HT-29 (cell line): ENCODE measurements around the gene DOCK3. TPM values are rescaled to one million over a fixed set of nuclear protein-coding genes. Genes with fewer than 3 reads are reported as not detected.
"Not testable (repeated sequence)": the region's sequence is repeated elsewhere in the genome, so short reads cannot be mapped to it uniquely, and the experiment has no call there.

Experiments used
- DNase-seq: peaks from one replicate; pipeline ENCODE4 v3.0.0-alpha.2; 2015; ENCODE audit warnings: low spot score
- total RNA-seq: library from RNA; depleted of rRNA; stranded (reverse); fragments of >200 nt; shearing (Covaris generic); gene quantifications from 2 replicates; pipeline ENCODE4 v1.2.3, GENCODE V29; 2014

The DOCK3 gene
- total RNA-seq, 1 experiment from 2014 or later = 0.10 TPM

DNA sequence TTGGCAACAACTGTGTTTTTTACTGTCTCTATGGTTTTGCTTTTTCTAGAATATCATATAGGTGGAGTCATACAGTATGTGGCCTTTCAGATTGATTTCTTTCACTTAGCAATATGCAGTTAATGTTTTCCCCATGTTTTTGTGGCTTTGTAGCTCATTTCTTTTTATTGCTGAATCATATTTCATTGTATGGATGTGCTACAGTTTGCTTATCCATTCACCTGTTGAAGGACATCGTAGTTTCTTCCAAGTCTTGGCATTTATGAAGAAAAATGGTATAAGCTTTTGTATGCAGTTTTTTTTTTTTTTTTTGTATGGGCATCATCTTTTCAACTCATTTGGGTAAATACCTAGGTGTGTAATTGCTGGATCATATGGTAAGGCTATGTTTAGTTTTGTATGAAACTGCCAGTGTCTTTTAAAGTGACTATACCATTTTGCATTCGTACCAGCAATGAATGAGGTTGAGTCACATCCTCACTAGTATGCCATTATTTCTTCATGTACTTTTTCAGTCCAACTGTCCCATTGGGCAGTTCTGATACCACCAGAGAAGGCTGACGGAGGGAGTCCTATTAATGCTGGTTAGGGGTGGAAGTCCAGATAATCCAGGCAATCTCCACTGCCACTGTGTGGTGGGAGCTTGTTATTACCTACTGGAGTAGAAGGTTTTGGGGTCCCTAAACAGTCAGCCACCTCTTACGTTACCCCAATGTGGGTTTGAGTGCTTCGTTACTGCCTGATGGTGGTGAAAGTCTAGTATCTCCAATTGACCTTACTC, 210.5 kb downstream of the DOCK3 start:
- no peak for DNase-seq

DNA sequence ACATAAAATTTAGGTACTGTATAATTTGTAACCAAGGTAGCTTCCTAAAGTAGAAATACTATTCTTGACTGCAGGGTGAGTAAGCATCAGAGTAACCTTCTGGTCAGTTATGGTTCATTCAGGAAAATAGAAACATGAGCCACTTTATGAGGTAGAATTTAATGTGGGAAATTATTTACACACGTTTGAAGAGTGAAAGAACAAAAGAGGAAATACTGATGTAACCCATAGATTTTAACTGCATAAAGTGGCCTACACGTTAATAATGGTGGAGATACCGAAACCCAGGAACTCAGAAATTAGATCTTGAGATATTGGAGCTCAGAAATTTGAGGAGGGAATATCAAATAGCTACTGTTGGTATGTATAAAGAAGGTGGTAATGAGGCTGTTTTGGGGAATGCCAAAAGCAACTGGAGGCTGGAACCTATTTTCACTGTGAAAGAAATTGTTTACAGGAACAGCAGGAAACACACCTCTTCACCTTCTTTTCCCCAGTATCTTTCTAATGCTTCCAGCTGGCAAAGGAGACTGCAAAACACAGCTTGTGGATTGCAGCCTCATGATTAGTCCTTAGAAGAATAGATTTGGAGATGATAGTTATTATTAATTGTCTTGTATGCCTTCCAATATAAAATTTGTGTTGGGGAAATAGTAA, 216.1 kb downstream of the DOCK3 start:
- DNase-seq = no peak

DNA sequence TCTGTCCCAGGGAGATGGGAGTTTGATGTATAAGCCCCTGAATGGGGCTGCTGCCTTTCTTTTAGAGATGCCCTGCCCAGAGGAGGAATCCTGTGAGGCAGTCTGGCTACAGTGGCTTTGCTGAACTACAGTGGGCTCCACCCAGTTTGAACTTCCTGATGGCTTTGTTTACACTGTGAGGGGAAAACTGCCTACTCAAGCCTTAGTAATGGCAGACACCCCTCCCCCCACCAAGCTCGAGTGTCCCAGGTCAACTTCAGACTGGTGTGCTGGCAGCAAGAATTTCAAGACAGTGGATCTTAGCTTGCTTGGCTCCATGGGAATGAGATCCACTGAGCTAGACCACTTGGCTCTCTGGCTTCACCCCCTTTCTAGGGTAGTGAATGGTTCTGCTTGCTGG, 226.4 kb downstream of the DOCK3 start:
- peak; percentile 41 for DNase-seq

DNA sequence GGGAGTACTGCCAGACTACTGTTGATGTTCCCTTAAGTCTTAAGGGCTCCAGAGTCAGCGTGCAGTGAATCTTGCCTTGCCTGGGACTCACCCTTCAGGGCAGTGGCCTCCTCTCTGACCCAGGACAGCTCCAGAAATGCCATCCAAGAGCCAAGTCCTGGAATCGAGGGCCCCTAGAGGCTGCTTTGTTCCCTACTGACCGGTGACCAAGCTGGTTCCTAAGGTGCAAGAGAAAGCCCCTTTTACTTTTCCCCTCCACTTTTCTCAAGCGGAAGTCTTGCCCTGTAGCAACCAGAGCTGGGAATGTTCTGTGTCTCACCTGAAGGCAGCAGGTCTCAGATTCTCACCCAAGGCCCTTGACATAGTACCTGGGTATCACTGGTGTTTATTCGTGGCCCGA, 238.0 kb downstream of the DOCK3 start:
- DNase-seq = no peak

DNA sequence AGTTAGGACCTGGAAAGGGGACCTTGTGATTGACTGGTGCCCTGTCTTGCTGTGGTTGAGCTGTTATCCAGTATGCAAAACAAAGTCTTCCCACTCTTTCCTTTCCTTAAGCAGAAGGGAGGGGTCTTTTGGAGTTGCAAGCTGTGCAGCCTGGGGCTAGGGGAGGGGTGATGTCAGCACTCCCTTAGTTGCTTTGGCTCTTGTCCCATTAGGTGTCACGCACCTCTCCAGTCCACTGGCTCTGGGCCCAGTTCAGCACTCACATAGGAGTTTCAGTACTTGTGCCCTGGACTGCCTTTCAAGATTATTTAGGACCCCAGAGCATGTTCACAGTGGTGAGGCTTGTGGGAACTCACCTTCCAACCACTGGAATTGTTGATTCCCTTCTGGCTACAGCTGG, 238.5 kb downstream of the DOCK3 start:
- no peak for DNase-seq

DNA sequence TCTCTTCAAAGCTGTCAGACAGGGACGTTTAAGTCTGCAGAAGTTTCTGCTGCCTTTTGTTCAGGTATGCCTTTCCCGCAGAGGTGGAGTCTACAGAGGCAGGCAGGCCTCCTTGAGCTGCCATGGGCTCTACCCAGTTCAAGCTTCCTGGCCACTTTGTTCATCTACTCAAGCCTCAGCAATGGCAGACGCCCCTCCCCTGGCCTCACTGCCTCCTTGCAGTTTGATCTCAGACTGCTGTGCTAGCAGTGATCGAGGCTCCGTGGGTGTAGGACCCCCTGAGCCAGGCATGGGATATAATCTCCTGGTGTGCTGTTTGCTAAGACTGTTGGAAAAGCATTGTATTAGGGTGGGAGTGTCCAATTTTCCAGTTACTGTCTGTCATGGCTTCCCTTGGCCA, 247.3 kb downstream of the DOCK3 start:
- not testable (repeated sequence) for DNase-seq

DNA sequence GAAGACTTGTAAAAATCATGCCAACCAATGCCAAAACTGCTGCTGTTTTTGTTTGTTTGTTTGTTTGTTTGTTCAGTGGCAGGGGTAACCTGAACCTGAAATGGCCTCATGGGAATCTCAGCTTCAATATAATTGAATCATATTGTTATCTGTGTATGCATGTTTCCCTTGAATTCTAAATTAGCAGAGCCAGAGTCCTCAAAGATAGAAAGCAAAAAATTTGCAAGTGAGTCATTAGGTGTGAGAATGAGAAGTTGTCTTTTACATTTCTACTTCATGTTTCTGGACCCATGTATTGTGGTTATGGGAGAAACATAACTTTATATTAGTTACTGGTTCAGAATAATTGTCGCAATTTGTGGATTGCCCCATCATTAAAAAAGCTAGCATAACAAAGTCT, 249.2 kb downstream of the DOCK3 start:
- DNase-seq = no peak

DNA sequence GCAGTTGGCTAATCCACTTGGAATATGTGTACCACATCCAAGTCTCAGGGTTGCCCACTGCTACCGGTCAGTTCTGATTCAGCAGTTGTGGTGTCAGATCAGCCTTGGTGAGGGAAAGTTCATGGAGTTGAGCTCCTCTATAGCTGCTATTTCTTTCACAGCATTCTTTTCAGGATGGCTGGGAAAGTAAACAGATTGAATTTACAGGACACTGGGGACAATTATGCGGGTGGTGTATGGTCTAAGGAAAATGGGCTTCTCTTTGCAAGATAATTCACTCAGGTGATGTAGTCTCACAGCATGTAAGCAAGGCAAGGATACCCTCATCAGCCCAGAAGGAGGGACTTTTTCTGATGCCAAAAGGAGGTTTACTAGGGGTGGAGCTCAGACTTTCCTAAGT, 249.9 kb downstream of the DOCK3 start:
- DNase-seq = no peak

DNA sequence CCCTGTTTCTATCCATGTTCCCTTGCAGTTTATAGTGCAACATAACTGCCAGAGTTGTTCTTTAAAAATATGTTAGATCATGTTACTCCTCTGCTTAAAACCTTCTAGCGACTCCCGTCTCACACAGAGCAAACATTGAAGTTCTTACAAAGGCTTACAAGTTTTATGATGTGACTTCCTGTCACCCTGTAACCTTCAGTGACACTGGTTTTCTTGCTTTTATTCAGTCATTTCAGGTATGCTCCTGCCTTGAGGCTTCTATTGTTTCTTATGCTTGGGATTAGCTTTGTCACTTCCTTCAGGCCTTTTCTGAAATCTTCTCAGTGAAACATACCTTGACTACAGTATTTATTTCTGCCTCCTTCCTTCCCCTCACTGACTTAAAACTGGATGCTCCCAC, 252.1 kb downstream of the DOCK3 start:
- DNase-seq = no peak

DNA sequence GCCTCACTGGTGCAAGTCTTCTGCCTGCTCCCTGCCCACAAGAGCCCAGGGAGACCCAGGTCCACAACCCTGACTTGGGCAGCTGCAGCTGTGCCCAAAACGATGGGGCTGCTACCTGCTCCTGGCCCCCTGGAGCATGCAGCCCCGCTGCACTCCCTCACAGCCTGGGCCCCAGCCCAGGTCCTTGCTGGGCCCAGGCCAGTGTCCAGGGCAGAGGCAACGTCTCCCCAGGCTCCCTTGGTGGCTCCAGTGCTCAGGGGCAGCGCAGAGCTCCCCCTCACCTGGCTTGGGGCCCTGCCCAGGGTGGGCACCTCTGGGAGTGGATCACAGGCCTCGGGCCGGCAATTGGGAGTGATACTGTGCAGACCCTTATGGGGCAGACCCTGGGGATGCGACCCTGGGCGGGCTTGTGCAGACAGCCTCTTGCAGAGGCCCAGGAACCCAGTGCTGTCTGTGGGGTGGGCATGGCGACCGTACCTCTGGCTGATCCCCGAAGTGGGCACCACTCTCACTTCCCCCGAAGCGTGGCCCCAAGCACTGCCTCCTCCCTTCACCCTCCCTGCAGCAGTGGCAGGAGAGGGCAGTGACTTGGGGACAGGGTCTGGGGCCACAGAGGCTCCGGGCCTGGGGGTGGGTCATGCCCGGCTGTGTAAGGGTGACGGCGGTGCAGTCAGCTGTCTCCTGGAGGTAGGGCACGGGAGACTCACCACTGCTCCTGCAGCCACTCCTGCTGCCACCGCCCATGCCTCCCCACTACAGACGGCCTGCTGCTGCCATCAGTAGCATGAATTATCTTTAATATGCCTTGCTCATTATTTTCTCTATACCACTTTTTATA, 255.9 kb downstream of the DOCK3 start:
- no peak for DNase-seq

DNA sequence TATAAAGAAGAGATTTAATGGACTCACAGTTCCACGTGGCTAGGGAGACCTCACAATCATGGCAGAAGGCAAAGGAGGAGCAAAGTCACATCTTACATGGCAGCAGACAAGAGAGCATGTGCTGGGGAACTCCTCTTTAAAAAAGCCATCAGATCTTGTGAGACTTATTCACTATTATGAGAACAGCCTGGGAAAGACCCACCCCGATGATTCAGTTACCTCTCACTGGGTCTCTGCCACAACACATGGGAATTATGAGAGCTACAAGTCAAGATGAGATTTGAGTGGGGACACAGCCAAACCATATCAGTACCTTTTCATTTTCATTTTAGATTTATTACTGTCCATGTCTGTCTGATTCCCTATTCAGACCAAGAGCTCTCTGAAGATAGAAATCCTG, 258.2 kb downstream of the DOCK3 start:
- DNase-seq = not testable (repeated sequence)

DNA sequence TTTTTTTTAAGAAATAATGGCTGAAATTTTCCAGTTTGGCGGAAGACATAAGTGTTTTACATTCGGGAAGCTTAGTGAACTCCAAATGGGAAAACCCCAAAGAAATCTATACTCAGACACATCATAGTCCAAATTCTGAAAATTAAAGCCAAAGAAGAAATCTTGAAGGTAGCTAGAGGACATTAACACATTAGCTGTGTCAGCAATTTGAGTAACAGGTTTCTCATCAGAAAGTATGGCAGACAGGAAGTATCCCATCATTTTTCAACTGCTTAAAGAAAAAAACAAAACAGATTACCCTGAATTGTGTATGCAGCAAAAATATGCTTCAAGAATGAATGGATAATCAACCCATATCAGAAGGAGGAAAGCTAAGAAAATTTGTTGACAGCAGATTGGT, 261.7 kb downstream of the DOCK3 start:
- no peak for DNase-seq

DNA sequence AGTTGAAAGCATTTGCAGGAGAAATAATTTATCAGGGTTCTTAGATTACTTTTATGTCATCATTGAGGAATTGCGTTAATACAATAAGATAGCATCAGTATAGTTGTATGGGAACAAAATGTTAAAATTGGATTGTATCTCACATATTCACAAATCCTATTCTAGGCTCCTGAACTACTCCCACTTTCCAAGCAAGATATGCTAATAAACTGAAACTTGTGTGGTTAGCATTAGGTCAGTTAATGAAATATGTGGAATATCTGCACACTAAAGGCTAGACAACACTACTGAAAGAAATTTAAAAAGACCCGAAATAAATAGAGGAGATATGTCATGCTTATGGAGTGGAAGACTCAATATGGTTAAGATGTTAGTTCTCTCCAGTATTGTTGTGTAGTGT, 272.7 kb downstream of the DOCK3 start:
- no peak for DNase-seq

DNA sequence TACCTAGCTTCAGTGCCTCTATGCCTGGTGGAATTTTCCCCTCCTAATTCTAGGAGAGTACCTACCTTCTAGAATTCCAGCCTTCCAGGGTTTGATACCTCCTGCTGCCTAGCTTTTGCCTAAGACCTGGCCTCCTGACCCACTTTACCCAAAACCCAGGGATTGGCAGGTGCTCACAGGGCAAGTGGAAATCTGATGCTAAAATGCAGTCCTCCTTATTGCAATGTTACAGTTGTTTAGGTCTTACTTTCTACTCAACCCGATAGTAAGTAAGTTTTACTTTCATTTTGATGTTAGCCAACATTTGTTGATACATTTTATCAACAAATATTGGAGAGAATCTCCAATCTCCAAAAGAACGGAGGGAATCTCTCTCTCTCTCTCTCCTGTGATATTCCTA, 275.9 kb downstream of the DOCK3 start:
- DNase-seq = no peak

DNA sequence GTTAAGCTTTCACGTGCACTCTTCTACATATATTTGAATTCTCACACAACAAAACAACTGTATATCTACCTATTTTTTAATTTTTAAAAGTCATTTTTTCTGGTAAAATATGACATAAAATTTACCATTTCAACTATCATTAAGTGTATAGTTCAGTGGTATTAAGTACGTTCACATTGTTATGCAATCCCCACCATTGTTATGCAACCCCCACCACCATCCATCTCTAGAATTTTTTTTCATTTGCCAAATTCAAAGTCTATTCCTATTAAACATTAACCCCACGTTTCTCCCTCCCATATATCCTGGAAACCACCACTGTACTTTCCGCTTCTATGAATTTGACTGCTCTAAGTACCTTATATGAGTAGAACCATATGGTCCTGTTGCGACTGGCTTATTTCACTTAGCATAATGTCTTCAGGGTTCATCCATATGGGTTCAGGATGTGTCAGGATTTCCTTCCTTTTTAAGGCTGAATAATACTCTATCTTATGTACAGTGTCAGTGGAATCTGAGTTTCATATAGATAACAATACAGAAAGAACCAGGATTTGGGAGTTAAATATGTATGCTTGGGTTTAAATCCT, 279.2 kb downstream of the DOCK3 start:
- DNase-seq = no peak

DNA sequence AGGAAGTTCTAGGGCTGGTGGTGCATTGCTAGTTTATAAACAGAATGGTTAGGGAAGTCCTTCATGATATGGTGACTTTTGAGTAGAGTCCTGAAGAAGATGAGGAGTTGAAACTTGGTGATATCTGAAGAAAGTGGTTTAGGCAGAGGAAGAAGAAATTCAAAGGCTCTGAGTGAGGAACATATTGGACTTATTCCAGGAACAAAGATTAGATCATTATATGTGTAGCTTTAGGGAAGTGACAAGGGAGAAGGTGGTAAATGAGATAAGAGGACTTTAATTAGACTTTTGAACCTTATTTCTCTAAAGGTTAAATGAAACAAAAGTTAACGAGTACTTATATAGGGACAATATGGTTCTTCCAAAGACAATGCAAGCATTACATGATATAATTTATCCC, 286.7 kb downstream of the DOCK3 start:
- no peak for DNase-seq

DNA sequence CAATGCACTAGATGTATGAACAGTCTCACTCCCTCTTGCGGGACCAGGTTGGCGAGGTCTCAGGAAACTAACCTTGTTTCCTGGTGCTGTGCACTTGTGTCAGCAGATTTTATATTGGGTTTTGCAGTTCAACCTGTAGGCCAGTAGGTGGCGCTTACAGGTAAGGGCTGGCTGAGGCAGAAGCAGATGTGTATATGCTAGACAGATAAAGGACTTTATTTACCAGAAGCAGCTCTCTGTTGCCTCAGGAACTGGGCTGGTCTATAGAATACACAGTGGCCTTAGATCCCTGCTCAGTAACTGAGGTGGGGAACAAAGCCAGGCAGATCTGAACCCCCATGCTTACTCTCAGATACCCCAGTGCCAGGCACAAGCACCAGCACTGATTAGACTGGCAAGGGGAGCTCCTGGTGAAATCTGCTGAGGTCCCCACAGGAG, 296.8 kb downstream of the DOCK3 start:
- peak; percentile 42 for DNase-seq

DNA sequence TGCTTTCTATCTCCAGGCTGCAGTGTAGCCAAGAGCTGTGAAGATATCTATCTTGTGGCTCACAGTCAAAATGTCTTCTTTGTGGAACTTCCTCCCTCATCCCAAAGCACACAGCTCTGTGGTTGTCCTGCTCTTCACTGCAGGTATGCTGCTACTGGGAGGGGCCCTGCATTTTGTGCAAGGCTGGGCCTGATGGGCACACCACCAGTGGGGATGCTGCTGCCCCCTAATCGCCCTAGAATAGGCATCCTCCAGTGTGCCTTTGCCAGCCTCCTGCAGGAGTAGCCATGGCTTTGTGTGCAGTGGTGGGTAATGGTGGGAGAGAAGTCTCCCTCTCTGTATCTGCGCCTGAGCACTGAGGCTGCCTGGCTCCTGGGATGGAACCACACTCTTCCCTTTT, 297.3 kb downstream of the DOCK3 start:
- DNase-seq = no peak

DNA sequence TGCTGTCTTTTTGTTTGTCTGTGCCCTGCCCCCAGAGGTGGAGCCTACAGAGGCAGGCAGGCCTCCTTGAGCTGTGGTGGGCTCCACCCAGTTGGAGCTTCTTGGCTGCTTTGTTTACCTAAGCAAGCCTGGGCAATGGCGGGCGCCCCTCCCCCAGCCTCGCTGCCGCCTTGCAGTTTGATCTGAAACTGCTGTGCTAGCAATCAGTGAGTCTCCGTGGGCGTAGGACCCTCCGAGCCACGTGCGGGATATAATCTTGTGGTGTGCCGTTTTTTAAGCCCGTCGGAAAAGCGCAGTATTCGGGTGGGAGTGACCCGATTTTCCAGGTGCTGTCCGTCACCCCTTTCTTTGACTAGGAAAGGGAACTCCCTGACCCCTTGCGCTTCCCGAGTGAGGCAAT, 303.9 kb downstream of the DOCK3 start:
- DNase-seq = not testable (repeated sequence)

DNA sequence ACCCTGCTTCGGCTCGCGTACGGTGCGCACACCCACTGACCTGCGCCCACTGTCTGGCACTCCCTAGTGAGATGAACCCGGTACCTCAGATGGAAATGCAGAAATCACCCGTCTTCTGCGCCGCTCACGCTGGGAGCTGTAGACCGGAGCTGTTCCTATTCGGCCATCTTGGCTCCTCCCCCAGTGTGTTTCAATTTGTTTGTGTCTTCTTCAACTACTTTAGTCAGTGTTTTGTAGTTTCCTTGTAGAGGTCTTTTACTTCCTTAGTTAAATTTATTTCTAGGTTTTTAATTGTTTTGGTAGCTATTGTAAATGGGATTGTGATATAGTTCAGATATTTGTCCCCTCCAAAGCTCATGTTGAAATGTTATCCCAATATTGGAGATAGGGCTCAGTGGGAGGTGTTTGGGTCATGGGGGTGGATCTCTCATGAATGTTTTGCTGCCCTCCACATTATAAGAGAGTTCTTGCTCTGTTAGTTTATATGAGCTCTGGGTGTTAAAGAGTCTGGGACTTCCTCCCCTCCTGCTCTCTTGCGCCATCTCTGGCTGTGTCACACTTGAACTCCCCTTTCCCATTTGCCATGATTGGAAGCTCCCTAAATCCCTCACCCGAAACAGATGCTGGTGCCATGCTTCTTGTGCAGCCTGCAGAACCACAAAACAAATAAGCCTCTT, 304.4 kb downstream of the DOCK3 start:
- DNase-seq = no peak

DNA sequence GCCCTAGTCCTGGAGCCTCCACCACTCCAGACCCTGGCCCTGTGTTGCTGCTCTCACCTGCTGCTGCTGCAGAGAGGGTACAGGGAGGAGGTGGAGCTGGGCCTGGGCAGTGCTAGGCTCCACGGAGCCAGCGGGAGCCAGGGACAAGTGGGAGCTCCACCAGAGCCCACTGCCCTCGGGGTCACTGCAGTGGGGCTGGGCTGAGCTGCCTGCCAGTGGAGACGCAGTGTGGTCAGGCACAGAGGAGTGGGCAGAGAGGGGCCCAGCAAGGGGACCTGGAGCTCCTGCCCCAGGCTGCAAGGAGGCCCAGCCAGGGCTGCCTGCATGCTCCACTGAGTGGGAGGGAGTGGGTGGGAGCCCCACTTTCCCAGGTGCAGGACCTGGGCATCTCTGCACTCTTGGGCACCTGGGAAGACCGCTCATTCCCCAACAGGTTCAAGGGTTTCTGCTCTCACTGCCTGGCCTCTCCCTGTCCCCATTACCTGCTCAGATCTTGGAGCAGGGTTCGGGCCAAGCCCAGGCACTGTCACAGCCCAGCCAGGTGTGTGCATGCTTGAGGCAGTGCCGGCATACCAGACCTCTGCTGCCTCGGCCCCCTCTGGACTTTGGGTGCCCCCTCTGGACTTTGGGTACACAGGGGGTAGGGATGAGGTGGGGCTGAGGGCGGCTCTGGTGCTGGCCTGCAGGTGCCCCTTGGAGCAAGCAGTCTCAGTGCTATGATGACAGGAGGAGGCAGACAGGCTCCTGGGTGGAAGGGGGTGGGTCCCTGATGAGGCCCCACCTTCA, 308.0 kb downstream of the DOCK3 start:
- DNase-seq = no peak
